Heart left ventricle (tissue), 13 donors: ENCODE data around the gene NUDT1.

Source experiments
- CTCF ChIP-seq, 12 donors: fragments of 200-600 bp; sonication (generic) in 4 of 12; IDR thresholded peaks; one replicate each; pipeline versions ENCODE4 v1.5.0 to v1.8.0; 2018 to 2022; ENCODE audit warnings: antibody characterized with exemption in 12 of 12, mild to moderate bottlenecking in 5 of 12
- POLR2A ChIP-seq, 2 donors: fragments of 450-650 bp; IDR thresholded peaks; one replicate each; pipeline ENCODE4 v1.6.1; 2017; ENCODE audit warnings: antibody characterized with exemption in 2 of 2, mild to moderate bottlenecking in 2 of 2, moderate library complexity in 2 of 2
- donor health status: ischemic (EF 13 %, LVEDD 7.1; RV severe dilation, severe dysfunction).
- donor health status: DM: no; HTN: yes; CAD: no.
- donor health status: DM: no; HTN: no; CAD: no.
- donor health status: ischemic (EF 25% LVEDD 6.9; RV normal size, moderate dysfunction).
- donor health status: ischemic (EF 25% LVEDD 5.7; RV mildly dilated, moderate dysfunction).
- donor health status: ischemic (EF 35%, LVEDD 5.7; RV mildly dilated, moderate dysfunction).
- donor health status: nonischemic (EF 11% LVEDD 7.7; RV severe dilation, severe dysfunction).
- donor health status: DM: yes; HTN: yes; CAD: no.
- donor health status: PGD.
- donor health status: ischemic (EF 29% LVEDD 5.4; RV normal size, mild dysfunction).
- donor health status: nonischemic (EF 23%, LVEDD 6.1; RV moderate dilation, normal function).

- TF ChIP-seq CTCF (IDR thresholded peaks at IDR 0.05) (no peak), POLR2A (IDR thresholded peaks at IDR 0.05) (no peak)
These were observed 49.0 kb upstream of the NUDT1 start for GRCh38 chr7:2192831-2193534.
